ENCODE results near the gene CCDC102A. TPM values are rescaled to one million over a fixed set of nuclear protein-coding genes. Genes with fewer than 3 reads are reported as not detected.

The CCDC102A gene
- total RNA-seq, 1 donor from 2014 or later = not detected

DNA sequence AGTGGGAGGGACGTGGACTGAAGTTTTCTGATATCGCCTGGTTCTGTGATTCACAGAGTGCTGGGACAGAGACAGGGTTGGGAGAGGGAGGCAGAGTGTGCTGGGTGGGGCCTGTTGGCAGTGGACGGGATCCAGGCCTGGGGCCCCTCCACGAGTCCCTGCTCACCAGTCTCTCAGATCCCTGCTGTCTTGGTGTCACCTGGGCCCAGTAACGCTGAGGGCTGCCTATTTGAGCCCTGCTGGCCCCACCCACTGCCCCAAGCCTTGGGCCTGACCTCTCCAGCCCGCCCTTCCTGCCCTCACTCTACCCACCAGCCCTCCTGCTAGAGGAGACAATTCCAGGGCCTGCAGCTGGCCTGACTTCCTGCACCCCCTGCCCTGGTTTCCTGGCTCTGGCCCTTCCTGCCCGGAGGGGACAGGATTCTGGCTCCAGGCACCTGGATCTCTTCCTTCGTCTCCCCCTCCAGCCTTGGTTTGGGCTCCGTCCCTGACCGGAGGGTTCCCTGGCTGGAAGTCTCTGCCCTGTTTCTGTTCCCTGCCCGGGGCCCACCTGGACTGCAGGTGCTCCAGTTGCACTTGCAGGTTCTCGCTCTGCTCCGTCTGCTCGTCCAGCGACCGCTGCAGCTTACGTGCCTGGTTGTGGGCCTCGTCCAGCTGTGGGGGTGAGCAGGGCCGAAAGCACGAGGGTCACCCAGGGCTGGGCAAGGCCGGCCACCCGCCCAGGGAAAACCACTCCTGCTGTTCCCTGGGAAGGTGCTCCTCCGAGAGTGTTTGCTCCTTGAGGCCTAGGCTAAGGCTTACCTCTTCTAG lies 21.4 kb downstream of the CCDC102A start:
- Mint-ChIP-seq H3K36me3 (ENCODE audit: unreplicated experiment) (no peaks in the 10 kb centered on the region), H3K9me3 (ENCODE audit: unreplicated experiment) (no peaks in the 10 kb centered on the region), H3K27me3 (ENCODE audit: unreplicated experiment) (peaks cover 11% of the 10 kb centered on the region), H3K4me1 (ENCODE audit: low read depth, unreplicated experiment) (peaks cover 10% of the 10 kb centered on the region), H3K4me3 (ENCODE audit: unreplicated experiment) (no peak overlapping the region), H3K27ac (ENCODE audit: unreplicated experiment) (no peak overlapping the region)
- DNase-seq = no peak
- no peak for TF ChIP-seq CTCF (IDR thresholded peaks at IDR 0.05; ENCODE audit: partially characterized antibody, unreplicated experiment)

- Mint-ChIP-seq H3K27ac (ENCODE audit: unreplicated experiment) (no peak overlapping the region), H3K9me3 (ENCODE audit: unreplicated experiment) (no peaks in the 10 kb centered on the region), H3K4me1 (ENCODE audit: low read depth, unreplicated experiment) (peaks cover 10% of the 10 kb centered on the region), H3K27me3 (ENCODE audit: unreplicated experiment) (peaks cover 11% of the 10 kb centered on the region), H3K36me3 (ENCODE audit: unreplicated experiment) (no peaks in the 10 kb centered on the region), H3K4me3 (ENCODE audit: unreplicated experiment) (no peak overlapping the region)
- no peak for TF ChIP-seq CTCF (IDR thresholded peaks at IDR 0.05; ENCODE audit: partially characterized antibody, unreplicated experiment)
- DNase-seq = no peak
Measured at GRCh38 chr16:57514371-57514770, 22.0 kb downstream of the CCDC102A start.

DNA sequence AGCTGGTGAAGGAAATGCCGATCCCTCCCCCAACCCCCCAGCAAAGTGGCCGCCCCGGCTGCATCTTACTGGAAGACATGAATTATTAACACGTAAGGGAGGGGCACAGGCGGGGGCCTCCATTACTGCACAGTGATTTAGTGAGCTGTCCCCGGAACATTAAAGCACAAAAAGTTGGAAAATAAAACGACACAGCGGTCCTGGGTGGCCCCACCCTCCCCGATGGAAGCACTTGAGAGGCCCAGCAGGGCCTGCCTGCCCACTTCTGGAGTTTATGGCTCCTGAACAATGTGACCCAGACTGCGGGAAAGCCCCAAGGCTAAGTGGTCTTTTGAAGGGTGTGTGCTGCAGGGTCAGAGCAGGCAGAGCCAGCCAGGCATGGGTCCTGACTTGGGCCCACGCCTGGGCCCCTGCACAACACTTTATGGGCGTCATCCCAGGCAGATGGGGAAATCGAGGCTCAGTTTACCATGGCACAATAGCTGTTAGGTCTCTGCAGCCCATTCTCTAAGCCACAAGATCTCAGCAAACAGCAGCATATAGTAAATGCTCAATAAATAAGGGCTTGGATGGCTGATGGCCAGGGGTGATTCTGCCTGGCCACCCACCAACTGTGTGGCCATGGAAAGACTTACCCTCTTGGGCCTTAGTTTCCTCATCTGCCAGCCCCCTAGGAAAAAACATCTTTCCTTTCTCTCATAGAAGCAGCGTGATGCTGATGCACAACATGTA lies 22.8 kb downstream of the CCDC102A start:
- no peak overlapping the region for H3K27ac Mint-ChIP-seq (ENCODE audit: unreplicated experiment)
- H3K4me1 Mint-ChIP-seq (ENCODE audit: low read depth, unreplicated experiment) = peaks cover 15% of the 10 kb centered on the region
- H3K4me3 Mint-ChIP-seq (ENCODE audit: unreplicated experiment) = no peak overlapping the region

GRCh38 chr16:57512296-57513001 lies 23.9 kb downstream of the CCDC102A start:
- TF ChIP-seq CTCF (IDR thresholded peaks at IDR 0.05; ENCODE audit: partially characterized antibody, unreplicated experiment) = no peak

More for the DNA sequence above, 22.8 kb downstream of the CCDC102A start:
- H3K9me3 Mint-ChIP-seq (ENCODE audit: unreplicated experiment) = no peaks in the 10 kb centered on the region
- H3K27me3 Mint-ChIP-seq (ENCODE audit: unreplicated experiment) = peaks cover 11% of the 10 kb centered on the region
- TF ChIP-seq CTCF (IDR thresholded peaks at IDR 0.05; ENCODE audit: partially characterized antibody, unreplicated experiment) = no peak
- H3K36me3 Mint-ChIP-seq (ENCODE audit: unreplicated experiment) = no peaks in the 10 kb centered on the region
- no peak for DNase-seq

More at GRCh38 chr16:57512296-57513001, 23.9 kb downstream of the CCDC102A start:
- Mint-ChIP-seq H3K4me1 (ENCODE audit: low read depth, unreplicated experiment) (peaks cover 18% of the 10 kb centered on the region), H3K9me3 (ENCODE audit: unreplicated experiment) (no peaks in the 10 kb centered on the region), H3K4me3 (ENCODE audit: unreplicated experiment) (no peak overlapping the region), H3K36me3 (ENCODE audit: unreplicated experiment) (no peaks in the 10 kb centered on the region), H3K27ac (ENCODE audit: unreplicated experiment) (no peak overlapping the region), H3K27me3 (ENCODE audit: unreplicated experiment) (peaks cover 11% of the 10 kb centered on the region)
- DNase-seq = no peak

Data from glutamatergic neuron (in vitro differentiated cells).